Stimulated activated CD4-positive, alpha-beta T cell treated with anti-CD3 and anti-CD28 coated beads, Interleukin-4, amount 100 ng/mL, for 24 hours (primary cell): Measurements from ENCODE around the gene PDZRN3.

Experiments used
- DNase-seq: peaks from one replicate; pipeline ENCODE4 v3.0.0-alpha.2; 2020

PDZRN3 gene

DNA sequence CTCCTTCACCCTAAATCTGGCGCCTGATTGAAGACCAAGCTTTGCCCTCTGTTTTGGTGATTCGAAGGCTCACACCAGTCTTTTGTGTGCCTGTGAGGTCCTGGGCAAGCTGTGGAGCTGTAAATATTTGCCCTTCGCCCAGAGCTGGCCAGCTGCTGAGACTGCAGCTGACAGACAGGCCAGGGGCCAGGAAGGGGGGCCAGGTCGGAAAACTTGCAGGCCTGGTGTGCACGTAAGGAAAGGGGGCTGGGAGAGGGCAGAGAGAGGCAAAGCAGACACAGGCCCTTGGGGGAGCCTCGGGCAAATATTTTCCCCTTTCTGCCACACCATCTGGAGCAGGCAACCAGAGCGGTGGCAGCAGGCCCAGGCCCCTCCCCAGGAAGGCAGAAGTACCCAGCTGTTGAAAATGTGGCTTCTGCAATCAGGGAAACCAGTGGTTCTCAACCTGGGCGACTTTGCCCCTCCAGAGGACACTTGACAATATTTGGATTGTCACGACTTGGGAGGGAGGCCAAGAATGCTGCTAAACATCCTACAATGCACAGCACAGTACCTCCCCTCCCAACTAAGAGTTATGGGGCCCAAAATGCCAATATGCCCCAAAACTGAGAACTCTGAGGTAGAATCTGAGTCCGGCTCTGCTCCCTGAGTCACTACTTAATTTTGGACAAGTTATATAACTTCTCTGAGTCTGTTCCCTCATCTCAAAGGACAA lies 2.5 kb downstream of the PDZRN3 start:
- DNase-seq, result no peak

DNA sequence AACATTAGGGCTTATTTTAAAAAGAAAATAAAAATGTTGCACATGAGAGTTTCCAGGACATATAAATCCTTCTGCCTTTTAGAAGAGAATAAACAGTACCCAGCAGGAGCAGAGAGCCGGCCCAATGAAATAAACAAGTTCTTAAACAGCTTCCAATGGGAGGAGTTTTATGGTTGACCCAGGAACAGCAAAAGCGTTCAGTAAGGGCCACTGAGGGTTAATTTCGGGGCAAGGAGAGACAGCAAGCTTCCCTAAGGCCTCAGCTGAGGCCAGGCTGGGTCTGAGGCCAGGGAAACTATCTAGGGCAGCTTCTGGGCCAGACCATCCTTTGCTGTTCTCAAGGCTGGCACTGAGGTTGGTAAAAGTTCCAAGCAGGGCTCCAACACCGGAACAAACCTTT lies 3.4 kb downstream of the PDZRN3 start:
- no peak for DNase-seq

DNA sequence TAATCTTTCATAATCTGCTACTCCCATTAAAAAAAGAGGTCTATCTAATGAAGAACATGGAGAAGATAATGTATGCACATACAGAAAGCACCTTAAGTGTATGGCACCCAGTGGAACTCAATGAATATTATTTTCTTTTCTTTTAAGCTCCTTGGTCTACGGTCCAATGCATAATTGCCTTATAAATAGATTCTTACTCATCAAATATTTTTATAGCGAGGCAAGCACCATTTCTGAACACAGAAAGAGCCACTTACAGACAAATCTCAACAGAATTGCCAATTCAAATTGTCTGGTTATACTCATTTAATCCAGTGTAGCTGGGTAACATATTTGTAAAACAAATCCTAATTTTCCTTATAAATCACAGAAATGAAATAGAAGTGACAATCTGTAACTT lies 6.3 kb downstream of the PDZRN3 start:
- DNase-seq, result no peak

DNA sequence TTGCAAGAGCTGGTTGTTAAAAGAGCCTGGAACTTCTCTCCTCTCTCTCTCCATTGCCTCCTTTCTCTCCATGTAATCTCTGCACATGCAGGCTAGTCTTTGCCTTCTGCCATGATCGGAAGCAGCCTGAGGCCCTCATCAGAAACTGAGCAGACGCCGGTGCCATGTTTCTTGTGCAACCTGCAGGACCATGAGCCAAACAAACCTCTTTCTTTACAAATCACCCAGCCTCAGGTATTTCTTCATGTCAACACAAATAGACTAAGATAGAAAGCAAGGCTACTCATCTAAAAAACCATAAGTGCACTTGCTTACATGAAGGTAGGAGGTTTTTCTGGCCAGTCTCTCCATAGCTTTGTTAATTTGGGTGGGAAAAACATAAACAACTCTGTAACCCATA lies 8.7 kb downstream of the PDZRN3 start:
- DNase-seq, result no peak

DNA sequence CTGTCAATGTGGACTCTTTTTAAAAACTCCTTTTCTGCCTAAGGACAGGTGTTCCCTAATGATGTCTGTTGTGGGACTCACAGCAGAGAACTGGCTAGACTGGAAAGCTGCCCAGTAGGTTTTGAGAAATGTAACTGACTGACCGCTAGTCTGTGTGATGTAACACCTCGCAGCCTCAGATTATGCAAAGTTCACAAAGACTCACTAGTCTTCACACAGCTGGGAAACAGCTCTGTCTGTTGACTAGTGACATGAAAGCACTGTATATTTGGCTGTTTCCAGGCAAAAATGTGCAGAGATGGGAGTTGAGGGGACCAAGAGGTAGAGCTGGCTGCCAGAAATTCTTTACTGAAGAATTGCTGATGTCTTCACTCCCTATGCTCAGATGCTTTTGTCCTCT lies 10.3 kb downstream of the PDZRN3 start:
- DNase-seq, result no peak

DNA sequence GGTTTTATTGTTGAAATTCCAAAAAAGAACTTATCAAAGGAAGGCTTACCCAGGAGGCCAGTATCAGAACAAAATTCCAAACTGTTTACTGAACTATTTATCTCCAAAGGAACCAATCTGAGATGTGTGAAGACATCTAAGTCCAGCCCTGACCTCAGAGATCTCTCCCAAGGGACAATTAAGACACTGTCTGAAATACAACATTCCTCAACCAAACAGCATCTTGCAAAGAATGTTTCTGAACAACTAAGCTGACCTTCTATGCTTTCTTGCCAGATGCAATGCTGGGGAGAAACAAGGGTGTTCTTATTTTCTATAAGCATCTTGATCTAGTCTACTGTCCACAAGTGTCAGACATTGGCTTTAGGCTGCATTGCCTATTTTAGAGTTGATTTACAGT lies 13.6 kb downstream of the PDZRN3 start:
- DNase-seq, result no peak

DNA sequence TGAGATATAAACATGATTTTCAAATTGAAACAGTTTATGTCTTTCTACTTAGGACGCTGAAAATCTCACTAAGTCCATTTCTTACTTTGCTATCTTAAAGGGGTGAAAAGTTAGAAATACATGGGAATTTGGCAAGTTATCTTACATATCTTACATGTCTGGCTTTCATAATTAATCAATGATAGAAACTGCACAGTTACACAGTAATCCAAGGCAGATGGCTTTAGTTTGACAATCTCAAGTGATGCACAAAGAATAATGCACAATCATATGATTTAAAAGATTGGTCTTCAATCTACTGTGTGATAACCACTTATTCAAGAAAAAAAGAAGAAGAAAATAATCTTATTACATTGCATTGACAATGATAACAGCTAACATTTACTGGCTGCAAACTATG lies 14.2 kb downstream of the PDZRN3 start:
- DNase-seq, result no peak

DNA sequence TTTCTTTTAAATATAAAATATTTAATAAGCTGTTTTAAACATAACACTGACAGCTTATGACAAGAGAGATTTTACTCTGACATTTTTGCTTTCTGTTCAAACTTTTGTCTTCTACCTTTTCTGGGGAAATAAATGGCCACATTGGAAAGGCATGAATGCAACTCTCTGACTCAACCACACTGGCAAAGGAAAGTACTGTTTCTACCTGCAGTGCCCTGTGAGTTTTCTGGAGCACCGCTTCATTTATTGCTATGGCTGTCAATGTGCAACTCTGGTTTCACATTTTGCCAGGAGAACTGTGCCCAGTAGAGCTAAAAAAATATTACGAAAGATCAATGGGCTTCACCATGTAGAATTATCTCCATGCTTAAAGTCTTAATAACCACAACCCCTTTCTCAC lies 15.1 kb downstream of the PDZRN3 start:
- no peak for DNase-seq

DNA sequence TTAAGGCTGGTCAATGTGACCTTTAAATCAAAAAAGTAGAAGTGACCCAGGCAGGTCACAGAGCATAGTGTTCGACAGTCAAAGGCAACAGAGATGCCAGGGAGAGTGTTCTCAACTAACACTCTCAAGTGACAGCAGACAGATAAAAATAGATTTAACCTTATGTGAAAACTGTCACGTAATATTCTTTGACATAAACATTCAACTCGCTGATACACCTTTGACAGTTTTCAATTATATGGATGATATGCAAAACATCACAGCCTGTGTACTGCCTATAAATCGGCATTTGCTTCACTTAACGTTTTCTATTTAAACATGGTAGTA lies 15.5 kb downstream of the PDZRN3 start:
- no peak for DNase-seq

DNA sequence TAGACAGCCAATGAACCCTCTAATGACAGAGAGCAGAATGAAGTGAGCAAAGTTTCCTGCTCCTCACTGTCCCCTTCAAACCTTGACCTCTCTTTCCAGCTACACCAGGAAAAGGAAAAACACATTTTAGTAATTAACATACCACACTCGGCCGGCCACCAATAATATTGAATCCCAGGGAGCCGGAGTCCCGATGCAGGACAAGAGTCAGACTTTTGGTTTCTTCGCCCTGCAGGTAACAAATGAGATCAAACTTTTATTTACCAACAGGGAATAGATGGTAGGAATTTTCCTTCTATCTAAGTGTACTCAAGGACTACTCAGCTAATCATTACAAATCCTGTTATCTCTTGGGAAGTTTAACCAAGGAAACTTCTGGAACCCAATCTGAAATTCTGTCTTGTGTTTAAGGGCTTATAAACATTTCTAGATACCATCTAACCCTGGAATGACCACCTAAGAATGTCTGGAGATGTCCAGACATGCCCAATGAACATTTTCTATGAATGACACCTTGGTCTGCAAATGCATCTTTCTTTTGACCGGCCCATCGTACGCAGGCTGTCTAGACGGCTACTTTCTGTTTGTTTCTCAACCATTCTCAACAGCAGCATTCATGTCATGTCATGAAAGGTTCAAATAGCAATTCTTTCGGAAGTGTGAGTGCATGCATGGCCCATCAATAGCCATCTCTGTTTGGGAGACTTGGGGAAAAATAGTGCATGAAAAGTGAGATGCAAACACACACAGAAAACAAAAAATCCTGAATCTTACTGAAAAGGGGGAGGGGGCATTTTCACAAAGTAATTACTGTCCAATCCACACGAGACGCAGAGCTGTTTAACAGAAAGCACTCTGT lies 16.1 kb downstream of the PDZRN3 start:
- DNase-seq, result no peak

DNA sequence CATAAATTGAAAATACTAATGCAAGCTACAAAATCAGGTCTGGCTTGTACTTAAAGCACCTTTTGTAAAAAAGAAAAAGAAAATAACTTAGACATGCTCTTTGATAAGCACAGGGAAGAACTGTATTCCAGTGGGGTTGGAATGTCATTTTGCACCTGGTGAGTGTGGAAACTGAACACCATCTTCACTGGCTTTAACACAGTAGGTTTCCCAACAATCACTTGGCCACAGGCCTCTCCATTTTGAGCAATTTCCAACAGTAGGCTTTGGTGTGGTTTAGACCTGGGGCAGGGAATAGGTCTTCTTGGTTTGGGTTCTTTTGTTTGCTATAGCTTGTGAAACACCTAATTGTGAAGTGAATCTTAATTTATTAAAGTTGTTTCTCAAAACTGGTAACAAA lies 18.9 kb downstream of the PDZRN3 start:
- DNase-seq, result no peak

DNA sequence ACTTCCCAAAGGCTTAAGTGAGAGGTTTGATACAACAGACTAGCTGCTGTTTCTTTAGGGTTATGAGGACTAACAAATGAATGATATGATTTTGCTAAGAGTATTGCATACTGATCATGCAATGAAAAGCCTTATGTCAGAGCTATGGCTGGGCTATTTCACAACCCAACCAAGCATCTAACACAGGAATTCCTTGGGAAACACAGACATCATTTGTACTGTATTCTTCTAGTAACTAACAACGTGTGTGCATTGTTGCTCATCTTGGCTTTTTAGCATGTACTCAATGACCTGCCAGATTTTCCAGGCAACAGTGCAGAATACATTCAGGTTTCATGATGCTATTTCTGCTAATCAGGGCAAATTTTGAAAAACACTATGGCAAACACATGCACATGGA lies 19.3 kb downstream of the PDZRN3 start:
- DNase-seq, result no peak

DNA sequence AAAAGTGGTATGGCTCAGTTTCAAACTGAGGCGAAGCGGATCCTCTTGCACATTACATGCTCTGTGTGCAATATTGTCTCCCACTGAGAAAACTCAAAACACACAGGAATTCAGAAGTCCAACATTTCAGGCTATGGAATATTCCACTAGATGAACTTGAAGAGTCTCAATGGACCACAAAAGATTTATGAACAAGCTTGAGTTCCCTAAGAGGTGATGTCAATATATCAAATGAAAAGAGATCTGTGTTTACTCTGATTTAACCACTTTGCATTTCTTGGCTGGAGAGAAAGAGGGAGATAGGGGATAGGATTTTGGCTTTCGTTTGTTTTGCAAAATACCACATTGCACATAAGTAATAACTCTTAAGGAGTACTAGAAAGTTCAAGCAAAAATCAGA lies 20.3 kb downstream of the PDZRN3 start:
- DNase-seq, result no peak

DNA sequence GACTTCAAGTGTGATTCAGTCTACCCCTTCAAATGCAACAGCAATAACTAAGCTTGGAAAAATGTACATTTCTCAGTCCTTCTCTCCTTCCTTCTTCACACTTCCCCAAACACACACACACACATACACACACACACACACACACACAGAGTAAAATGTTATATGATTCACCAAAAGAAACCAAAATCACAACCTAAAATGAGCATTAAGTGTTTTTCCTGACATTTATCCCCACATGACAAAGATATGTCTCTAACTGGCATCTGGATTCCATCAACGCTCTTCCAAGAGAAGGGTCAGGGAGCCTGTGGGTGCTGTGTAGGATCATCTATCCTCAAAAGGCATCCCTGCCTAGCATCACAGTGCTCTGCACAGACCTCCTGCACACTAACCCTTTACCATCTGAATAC lies 21.0 kb downstream of the PDZRN3 start:
- no peak for DNase-seq

DNA sequence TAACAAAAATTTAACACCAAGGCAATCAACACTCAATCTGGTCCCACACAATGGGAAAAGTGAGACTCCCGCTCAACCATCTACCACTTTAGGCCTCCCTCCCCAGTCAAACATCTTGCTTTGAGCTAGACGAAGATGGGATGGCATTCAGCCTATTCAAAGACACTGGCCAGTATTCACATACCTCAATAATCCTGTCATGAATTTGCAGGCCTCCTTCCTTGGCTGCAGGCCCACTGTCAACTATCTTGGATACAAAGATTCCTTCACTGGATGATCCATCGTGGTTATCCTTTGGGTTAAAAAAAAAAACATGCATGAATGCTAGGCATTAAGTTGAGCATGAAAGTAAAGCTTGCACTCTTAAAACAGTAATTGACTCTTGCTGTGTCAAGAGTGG lies 22.6 kb downstream of the PDZRN3 start:
- DNase-seq, result no peak

DNA sequence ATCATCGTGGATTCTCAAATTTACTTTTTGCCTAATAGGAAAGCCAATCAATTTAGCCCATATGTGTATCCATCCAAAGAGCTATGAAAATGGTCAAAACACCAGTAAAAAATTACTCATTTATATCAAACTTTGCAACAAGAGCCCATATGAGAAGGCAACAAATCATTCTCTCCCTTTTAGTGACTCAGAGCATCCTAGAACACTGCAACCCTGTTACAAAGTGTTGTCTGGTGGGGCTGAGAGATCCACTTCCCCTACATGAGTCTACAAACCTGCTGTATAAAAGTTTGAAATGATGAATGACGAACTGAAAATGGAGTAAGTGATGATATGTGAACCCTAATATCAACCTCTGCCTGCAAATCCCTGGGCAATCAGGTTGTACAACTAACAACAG lies 23.3 kb downstream of the PDZRN3 start:
- no peak for DNase-seq

DNA sequence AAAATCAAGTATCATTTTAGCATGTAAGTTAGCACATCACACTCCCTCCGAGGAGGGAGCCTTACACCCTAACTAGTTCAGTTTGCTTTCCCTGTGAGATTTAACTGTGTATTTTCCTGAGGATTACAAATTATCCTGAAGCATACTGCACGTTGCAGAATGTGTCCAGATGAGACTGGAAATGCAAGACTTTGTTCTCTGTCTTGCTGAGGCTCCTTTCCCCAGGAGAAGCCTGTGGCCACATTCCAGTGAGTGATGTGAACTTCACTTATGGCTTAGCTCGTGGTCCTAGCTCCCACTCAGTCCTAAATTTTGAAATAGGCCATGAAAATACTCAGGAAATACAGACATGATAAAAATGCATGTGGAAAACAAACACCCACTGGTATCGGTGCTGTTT lies 23.7 kb downstream of the PDZRN3 start:
- no peak for DNase-seq

DNA sequence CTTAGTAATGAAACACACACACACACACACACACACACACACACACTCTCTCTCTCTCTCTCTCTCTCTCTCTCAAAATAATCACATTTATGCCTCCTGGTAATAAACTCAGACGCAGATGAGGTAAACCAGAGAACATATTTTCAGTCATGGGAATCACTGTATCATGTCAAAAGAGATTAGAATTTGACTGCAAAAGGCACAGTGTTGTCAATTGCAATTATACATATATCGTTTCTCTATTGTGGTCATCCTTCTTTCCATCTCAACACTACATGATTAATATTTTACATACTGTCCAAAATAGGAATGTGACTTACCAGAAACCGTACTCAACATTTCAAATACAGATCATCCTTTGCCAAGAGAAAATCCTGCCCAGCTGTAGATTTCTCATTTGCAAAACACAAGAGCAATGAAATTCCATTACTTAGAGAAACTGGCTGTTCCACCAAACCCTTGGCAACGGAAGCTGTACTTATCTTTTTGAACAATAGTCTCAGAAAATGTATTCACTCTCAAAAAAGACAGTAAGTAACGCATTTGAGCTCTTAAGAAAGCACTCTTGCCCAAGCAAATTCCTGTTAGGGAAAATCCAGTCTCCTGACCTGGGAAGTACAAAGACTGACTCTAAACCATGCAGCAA lies 24.3 kb downstream of the PDZRN3 start:
- no peak for DNase-seq

DNA sequence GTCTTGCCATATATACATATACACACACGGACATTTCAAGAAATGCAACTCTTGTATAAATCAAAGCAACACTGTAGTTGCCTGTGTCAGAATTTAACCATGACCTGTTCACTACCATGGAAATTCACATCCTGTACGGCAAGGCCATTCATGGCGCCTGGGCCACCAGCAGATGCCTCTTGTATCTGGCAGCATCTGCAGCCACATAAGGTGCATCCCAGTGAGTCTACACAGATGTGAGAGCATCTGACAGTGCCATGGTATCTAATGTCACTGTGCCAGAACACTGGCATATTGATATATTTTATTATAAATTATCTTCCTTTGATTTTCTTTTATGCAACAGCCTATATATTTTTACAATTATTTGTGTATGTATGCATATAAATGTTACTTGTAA lies 25.1 kb downstream of the PDZRN3 start:
- DNase-seq, result no peak

DNA sequence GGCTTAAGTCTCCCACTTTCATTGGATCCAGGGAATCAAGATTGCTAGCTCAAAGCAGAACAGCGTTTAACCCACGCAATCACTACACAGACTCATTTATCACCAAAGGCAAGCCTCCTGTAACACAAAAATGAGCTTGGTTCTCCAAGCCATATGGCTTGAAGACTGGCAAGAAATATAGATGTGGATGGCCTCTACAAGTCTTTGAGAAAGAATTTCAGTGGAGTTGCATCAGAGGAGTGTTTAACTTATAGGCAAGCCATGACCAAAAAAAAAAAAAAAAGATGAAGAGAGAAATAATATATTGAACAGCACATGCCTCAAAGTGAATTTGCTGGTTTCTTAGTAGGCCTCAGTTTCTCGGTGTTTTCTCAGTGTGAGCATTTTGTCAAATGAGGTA lies 27.3 kb downstream of the PDZRN3 start:
- DNase-seq, result no peak

DNA sequence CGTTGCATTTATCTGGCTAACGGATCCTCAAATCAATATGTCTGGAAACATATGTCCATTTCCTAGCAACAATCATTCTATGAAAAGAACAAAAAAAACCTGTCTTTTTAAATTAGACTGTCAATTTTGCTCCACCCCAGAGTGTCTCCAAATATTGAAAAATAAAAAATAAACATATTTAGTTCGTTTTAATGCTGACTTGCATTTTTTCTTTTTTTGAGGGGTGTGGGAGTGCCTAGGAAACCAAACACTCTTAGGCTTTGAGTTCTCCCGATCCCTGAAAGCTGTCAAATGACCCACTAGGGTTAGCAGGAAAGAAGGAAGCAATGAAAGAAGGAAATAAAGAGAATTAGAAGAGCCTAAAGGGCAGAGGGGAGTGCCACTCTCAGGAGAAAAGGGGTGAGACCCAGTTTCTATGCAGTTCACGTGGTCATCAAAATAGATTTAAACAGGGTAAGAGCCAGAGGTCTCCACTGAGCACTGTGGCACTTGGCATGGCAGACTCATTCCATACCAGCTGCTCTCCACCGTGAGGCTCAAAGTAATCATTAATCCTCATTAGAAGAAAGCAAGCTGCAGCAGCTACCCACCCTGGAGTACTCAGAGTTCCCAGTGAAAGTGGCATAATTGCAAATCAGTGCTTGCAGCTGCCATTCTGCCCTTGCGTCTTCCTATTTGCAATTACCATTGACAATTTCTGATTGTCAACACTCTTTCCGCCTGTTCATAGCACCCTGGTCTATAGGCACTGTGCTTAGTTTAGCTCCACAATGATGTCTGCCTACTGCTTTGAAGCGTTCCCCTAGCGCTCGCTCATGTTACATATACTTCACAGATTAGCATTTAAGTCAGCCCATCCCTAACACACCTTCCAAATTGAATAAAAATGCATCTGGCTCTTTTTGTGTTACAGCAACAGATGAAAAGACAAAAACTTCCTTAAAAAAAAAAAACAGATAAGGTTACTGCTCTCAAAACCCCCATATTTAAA lies 32.3 kb downstream of the PDZRN3 start:
- no peak for DNase-seq

DNA sequence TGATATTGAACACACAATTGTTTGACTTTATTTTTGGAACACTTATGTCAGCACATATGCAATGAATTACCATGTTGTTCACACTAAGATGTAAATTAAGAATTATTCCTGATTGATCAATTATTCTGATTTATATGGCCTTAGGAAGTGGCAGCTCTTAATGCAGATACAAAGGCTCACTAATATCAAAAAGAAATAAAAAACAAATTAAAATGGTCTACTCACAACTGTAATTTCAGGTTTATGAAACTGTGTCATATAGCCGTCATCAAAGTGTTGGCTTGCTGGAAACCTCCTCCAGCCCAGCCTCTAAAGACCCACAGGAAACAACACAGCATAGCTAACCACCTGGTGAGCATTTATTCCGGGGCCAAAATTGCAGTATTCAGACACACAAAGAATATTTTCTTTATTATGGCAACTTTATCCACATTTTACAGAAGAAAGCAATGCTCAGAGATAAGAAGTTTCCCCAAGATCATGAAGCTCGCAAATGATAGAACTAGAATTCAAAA lies 33.4 kb downstream of the PDZRN3 start:
- DNase-seq, result no peak

DNA sequence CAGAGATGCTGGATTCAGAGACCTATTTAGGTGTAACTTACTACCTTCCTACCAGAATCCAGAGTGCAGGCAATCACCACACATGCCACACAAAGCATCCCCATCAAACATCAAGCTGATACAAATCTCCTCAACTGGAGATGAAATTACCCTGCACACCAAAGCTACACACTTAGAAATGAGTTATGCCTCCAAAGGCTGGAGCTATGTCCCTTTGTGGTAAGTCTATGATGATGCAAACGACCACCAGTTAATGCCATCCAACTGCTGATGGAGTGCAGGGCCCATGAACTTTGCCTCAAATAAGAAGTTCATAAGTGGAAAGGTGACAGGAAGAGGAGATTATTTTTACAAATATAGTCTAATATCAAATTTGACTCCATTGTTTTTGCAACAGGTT lies 38.1 kb downstream of the PDZRN3 start:
- DNase-seq, result no peak
